Body of pancreas (tissue), 4 donors: Measurements from ENCODE around the gene KIAA1328.

Experiments
- POLR2A ChIP-seq, 3 donors: fragments of 450-650 bp; IDR thresholded peaks; one replicate each; pipeline ENCODE4 v1.6.1; 2016; ENCODE audit warnings: antibody characterized with exemption in 3 of 3, mild to moderate bottlenecking in 2 of 3
- TF ChIP-seq, protein P1 (sequence below), 7 experiments: fragments of 450-650 bp in 4 of 7; fragments of 200-600 bp in 3 of 7; sonication (generic) in 3 of 7; IDR thresholded peaks; one replicate each; pipeline ENCODE4 v1.5.1; 2016 to 2019; ENCODE audit warnings: antibody characterized with exemption in 7 of 7

DNA sequence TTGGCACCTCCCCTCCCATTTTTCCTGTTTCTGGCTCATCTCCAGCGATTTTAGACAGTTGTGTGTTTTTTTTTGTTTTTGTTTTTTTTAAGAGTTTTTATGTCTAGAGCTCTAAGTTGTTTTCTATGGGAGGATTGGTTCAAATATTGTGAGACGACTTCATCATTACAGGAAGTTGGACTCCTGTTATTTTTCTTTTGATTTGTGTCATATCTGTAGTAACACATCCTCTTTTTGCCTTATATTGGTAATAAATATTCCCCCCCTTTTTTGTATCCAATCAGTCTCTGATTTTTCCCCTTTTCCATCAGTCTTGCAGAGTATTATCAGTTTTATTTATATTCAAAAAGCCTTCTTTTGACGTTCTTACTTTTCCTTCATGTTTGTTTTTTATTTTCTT lies 89.0 kb downstream of the KIAA1328 start:
- TF ChIP-seq POLR2A (IDR thresholded peaks at IDR 0.05): no peak
- TF ChIP-seq, protein P1, sequence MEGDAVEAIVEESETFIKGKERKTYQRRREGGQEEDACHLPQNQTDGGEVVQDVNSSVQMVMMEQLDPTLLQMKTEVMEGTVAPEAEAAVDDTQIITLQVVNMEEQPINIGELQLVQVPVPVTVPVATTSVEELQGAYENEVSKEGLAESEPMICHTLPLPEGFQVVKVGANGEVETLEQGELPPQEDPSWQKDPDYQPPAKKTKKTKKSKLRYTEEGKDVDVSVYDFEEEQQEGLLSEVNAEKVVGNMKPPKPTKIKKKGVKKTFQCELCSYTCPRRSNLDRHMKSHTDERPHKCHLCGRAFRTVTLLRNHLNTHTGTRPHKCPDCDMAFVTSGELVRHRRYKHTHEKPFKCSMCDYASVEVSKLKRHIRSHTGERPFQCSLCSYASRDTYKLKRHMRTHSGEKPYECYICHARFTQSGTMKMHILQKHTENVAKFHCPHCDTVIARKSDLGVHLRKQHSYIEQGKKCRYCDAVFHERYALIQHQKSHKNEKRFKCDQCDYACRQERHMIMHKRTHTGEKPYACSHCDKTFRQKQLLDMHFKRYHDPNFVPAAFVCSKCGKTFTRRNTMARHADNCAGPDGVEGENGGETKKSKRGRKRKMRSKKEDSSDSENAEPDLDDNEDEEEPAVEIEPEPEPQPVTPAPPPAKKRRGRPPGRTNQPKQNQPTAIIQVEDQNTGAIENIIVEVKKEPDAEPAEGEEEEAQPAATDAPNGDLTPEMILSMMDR (IDR thresholded peaks at IDR 0.05): no peak
